BLaER1 (cell line): Measurements from ENCODE around the gene SH3PXD2A.

Experiments
- H3K27ac ChIP-seq: shearing (Covaris generic); formaldehyde crosslinking; 2 replicates; pipeline ENCODE4 v1.8.1; 2022
- H3K27me3 ChIP-seq: shearing (Covaris generic); formaldehyde crosslinking; 2 replicates; pipeline ENCODE4 v1.8.1; 2022
- H3K36me3 ChIP-seq: shearing (Covaris generic); formaldehyde crosslinking; 2 replicates; pipeline ENCODE4 v1.8.1; 2022
- H3K4me1 ChIP-seq: shearing (Covaris generic); formaldehyde crosslinking; 2 replicates; pipeline ENCODE4 v1.8.1; 2022
- H3K4me2 ChIP-seq: shearing (Covaris generic); formaldehyde crosslinking; 2 replicates; pipeline ENCODE4 v1.8.1; 2022
- H3K4me3 ChIP-seq: shearing (Covaris generic); formaldehyde crosslinking; 2 replicates; pipeline ENCODE4 v1.8.1; 2022
- H3K9ac ChIP-seq: shearing (Covaris generic); formaldehyde crosslinking; 2 replicates; pipeline ENCODE4 v1.8.1; 2022
- H3K9me3 ChIP-seq: shearing (Covaris generic); formaldehyde crosslinking; 2 replicates; pipeline ENCODE4 v1.8.1; 2022
- H4K20me1 ChIP-seq: shearing (Covaris generic); formaldehyde crosslinking; 2 replicates; pipeline ENCODE4 v1.8.1; 2022
- Cebpa-rat ChIP-seq: shearing (Covaris generic); IDR thresholded peaks from 2 replicates; pipeline ENCODE4 v1.8.1; 2022

The SH3PXD2A gene

GRCh38 chr10:103564776-103565520 is 290.4 kb downstream of the SH3PXD2A start:
- H3K9ac ChIP-seq = no peak overlapping the region
- H3K27me3 ChIP-seq = 0 out of 2 replicates have a peak, but pooled peaks cover 5% of the 10 kb centered on the region
- H3K4me3 ChIP-seq = no peak overlapping the region
- H4K20me1 ChIP-seq = no peaks in the 10 kb centered on the region
- no peak overlapping the region for H3K27ac ChIP-seq
- H3K4me2 ChIP-seq = no peak overlapping the region
- peaks cover 10% of the 10 kb centered on the region for H3K4me1 ChIP-seq
- TF ChIP-seq Cebpa-rat = no peak
- H3K36me3 ChIP-seq = no peaks in the 10 kb centered on the region
- H3K9me3 ChIP-seq = peaks cover 6% of the 10 kb centered on the region; the same call in 1 of the 2 replicates

GRCh38 chr10:103564116-103564501 is 291.3 kb downstream of the SH3PXD2A start:
- Histone ChIP-seq H3K27ac (no peak overlapping the region), H3K4me2 (no peak overlapping the region), H3K4me3 (no peak overlapping the region), H4K20me1 (peaks cover 2% of the 10 kb centered on the region), H3K4me1 (peaks cover 13% of the 10 kb centered on the region), H3K9ac (no peak overlapping the region), H3K9me3 (peaks cover 6% of the 10 kb centered on the region; the same call in 1 of the 2 replicates), H3K36me3 (no peaks in the 10 kb centered on the region), H3K27me3 (0 out of 2 replicates have a peak, but pooled peaks cover 5% of the 10 kb centered on the region)
- TF ChIP-seq Cebpa-rat = no peak

- Histone ChIP-seq H3K27me3 (0 out of 2 replicates have a peak, but pooled peaks cover 5% of the 10 kb centered on the region), H4K20me1 (peaks cover 8% of the 10 kb centered on the region), H3K9me3 (peaks cover 6% of the 10 kb centered on the region; the same call in 1 of the 2 replicates), H3K4me3 (no peak overlapping the region), H3K4me2 (no peak overlapping the region), H3K9ac (no peak overlapping the region), H3K4me1 (peaks cover 20% of the 10 kb centered on the region), H3K36me3 (no peaks in the 10 kb centered on the region), H3K27ac (no peak overlapping the region)
- no peak for TF ChIP-seq Cebpa-rat
Measured at GRCh38 chr10:103563231-103564115, 291.9 kb downstream of the SH3PXD2A start.

GRCh38 chr10:103562383-103562782 is 293.0 kb downstream of the SH3PXD2A start:
- H3K27me3 ChIP-seq = 0 out of 2 replicates have a peak, but pooled peaks cover 5% of the 10 kb centered on the region
- H3K4me1 ChIP-seq = peaks cover 31% of the 10 kb centered on the region
- no peak for TF ChIP-seq Cebpa-rat
- H3K9me3 ChIP-seq = peaks cover 6% of the 10 kb centered on the region; the same call in 1 of the 2 replicates
- H3K4me3 ChIP-seq = no peak overlapping the region
- H3K9ac ChIP-seq = no peak overlapping the region
- no peak overlapping the region for H3K4me2 ChIP-seq
- H3K36me3 ChIP-seq = no peaks in the 10 kb centered on the region
- no peak overlapping the region for H3K27ac ChIP-seq
- peaks cover 12% of the 10 kb centered on the region for H4K20me1 ChIP-seq

- Histone ChIP-seq H3K9ac (no peak overlapping the region), H4K20me1 (peaks cover 12% of the 10 kb centered on the region), H3K4me2 (no peak overlapping the region; the same call in 1 of the 2 replicates), H3K4me1 (peaks cover 40% of the 10 kb centered on the region), H3K27ac (no peak overlapping the region), H3K27me3 (peaks cover 20% of the 10 kb centered on the region), H3K9me3 (peaks cover 6% of the 10 kb centered on the region; the same call in 1 of the 2 replicates), H3K36me3 (no peaks in the 10 kb centered on the region), H3K4me3 (no peak overlapping the region)
- TF ChIP-seq Cebpa-rat = no peak
Measured at GRCh38 chr10:103560886-103561285, 294.5 kb downstream of the SH3PXD2A start.

- Histone ChIP-seq H3K36me3 (no peaks in the 10 kb centered on the region), H3K4me2 (no peak overlapping the region; the same call in 1 of the 2 replicates), H3K4me3 (no peak overlapping the region), H3K9ac (no peak overlapping the region), H3K4me1 (peaks cover 51% of the 10 kb centered on the region), H3K27ac (no peak overlapping the region), H4K20me1 (peaks cover 12% of the 10 kb centered on the region), H3K27me3 (peaks cover 28% of the 10 kb centered on the region), H3K9me3 (peaks cover 6% of the 10 kb centered on the region; the same call in 1 of the 2 replicates)
- no peak for TF ChIP-seq Cebpa-rat
Measured at GRCh38 chr10:103559776-103560175, 295.6 kb downstream of the SH3PXD2A start.

GRCh38 chr10:103558911-103559310 is 296.5 kb downstream of the SH3PXD2A start:
- H3K4me2 ChIP-seq = peak overlapping the region; percentile 87
- peaks cover 12% of the 10 kb centered on the region for H4K20me1 ChIP-seq
- H3K4me1 ChIP-seq = peaks cover 60% of the 10 kb centered on the region
- H3K9me3 ChIP-seq = peaks cover 6% of the 10 kb centered on the region; the same call in 1 of the 2 replicates
- 0 out of 2 replicates have a peak overlapping the region, but pooled peaks have one; percentile 9 for H3K27ac ChIP-seq
- H3K4me3 ChIP-seq = no peak overlapping the region
- TF ChIP-seq Cebpa-rat = no peak
- no peaks in the 10 kb centered on the region for H3K36me3 ChIP-seq
- no peak overlapping the region for H3K9ac ChIP-seq
- H3K27me3 ChIP-seq = peaks cover 36% of the 10 kb centered on the region

GRCh38 chr10:103557455-103557854 is 297.9 kb downstream of the SH3PXD2A start:
- no peak overlapping the region for H3K9ac ChIP-seq
- H3K36me3 ChIP-seq = no peaks in the 10 kb centered on the region
- peak overlapping the region; percentile 87 for H3K4me2 ChIP-seq
- H3K27me3 ChIP-seq = peaks cover 36% of the 10 kb centered on the region
- H3K27ac ChIP-seq = no peak overlapping the region
- H4K20me1 ChIP-seq = peaks cover 12% of the 10 kb centered on the region
- TF ChIP-seq Cebpa-rat = no peak
- H3K9me3 ChIP-seq = peaks cover 6% of the 10 kb centered on the region; the same call in 1 of the 2 replicates
- H3K4me3 ChIP-seq = no peak overlapping the region
- H3K4me1 ChIP-seq = peaks cover 75% of the 10 kb centered on the region

GRCh38 chr10:103556383-103557007 is 298.9 kb downstream of the SH3PXD2A start:
- H3K4me2 ChIP-seq = peak overlapping the region; percentile 94
- H3K4me1 ChIP-seq = peaks cover 84% of the 10 kb centered on the region

More at GRCh38 chr10:103556383-103557007, 298.9 kb downstream of the SH3PXD2A start:
- peaks cover 12% of the 10 kb centered on the region for H4K20me1 ChIP-seq
- peaks cover 6% of the 10 kb centered on the region; the same call in 1 of the 2 replicates for H3K9me3 ChIP-seq
- no peaks in the 10 kb centered on the region for H3K36me3 ChIP-seq
- H3K27me3 ChIP-seq = peaks cover 36% of the 10 kb centered on the region
- H3K27ac ChIP-seq = no peak overlapping the region
- no peak for TF ChIP-seq Cebpa-rat
- H3K9ac ChIP-seq = no peak overlapping the region
- H3K4me3 ChIP-seq = no peak overlapping the region
